Activated T-helper 1 cell treated with anti-CD3 and anti-CD28 coated beads, Interleukin-12 subunit alpha, Interleukin-12 subunit beta, Interleukin-2, Interleukin-4 antibody, amounts not matched to agents 30 ng/mL and 10 ng/mL and 1 ng/mL, durations not matched to agents 14 hours and 24 hours and 36 hours (primary cell): ENCODE measurements around the gene KDM5B. TPM values are rescaled to one million over a fixed set of nuclear protein-coding genes. Genes with fewer than 3 reads are reported as not detected.

ENCODE experiments used
- DNase-seq: peaks from one replicate; pipeline ENCODE4 v3.0.0; 2021; ENCODE audit warnings: low spot score
- H3K27ac Mint-ChIP-seq: one replicate; pipeline ENCODE4 v1.8.0; 2021; ENCODE audit warnings: mild to moderate bottlenecking, mixed read lengths
- H3K27me3 Mint-ChIP-seq: one replicate; pipeline ENCODE4 v1.8.0; 2022; ENCODE audit warnings: mild to moderate bottlenecking, moderate library complexity, mixed read lengths; ENCODE audit not compliant: insufficient read depth
- H3K36me3 Mint-ChIP-seq: one replicate; pipeline ENCODE4 v1.8.0; 2021; ENCODE audit warnings: low read depth, mixed read lengths
- H3K4me1 Mint-ChIP-seq: one replicate; pipeline ENCODE4 v1.8.0; 2021; ENCODE audit warnings: low read depth, mixed read lengths
- H3K4me3 Mint-ChIP-seq: one replicate; pipeline ENCODE4 v1.8.0; 2021; ENCODE audit warnings: mild to moderate bottlenecking, moderate library complexity, mixed read lengths
- H3K9me3 Mint-ChIP-seq: one replicate; pipeline ENCODE4 v1.8.0; 2021; ENCODE audit warnings: mixed read lengths
- intact Hi-C: fragments of 100-400 bp; cut with micrococcal nuclease; formaldehyde crosslinking; loops from one replicate; pipeline ENCODE4 v1.15.1; 2024
- total RNA-seq: library from RNA; stranded (reverse); gene quantifications from 2 replicates; pipeline ENCODE4 v1.2.3, GENCODE V29; 2022

The KDM5B gene
- 102 and 113 TPM in 2 replicates for total RNA-seq

GRCh38 chr1:202807926-202808757, at the start of gene KDM5B:
KDM5B (minus strand) TSS chr1:202808421; CDS start chr1:202808305, 116 bp downstream.
- Mint-ChIP-seq H3K9me3 (no peaks in the 10 kb centered on the region), H3K4me3 (peak within 1 kb of the TSS; percentile 93), H3K27me3 (peaks cover 2% of the 10 kb centered on the region), H3K4me1 (peaks cover 75% of the 10 kb centered on the region), H3K27ac (peak within 1 kb of the TSS; percentile 77), H3K36me3 (peaks cover 7% of the 10 kb centered on the region)
- DNase-seq, result peak; percentile 54
- intact Hi-C loops, result loop anchor here (1.0 to 5.0 kb wide), 5 partner anchors 36 to 646 kb away; partner anchors contain the start of genes PPFIA4, PTPN7 and TMEM183A

- Mint-ChIP-seq H3K27ac (no peak overlapping the region), H3K36me3 (peaks cover 3% of the 10 kb centered on the region), H3K4me3 (no peak overlapping the region), H3K4me1 (peaks cover 20% of the 10 kb centered on the region), H3K27me3 (peaks cover 25% of the 10 kb centered on the region), H3K9me3 (no peaks in the 10 kb centered on the region)
- DNase-seq, result no peak
- intact Hi-C loops, result no loop called here
Observed at GRCh38 chr1:202857136-202857610, 49.0 kb upstream of the KDM5B start.

DNA sequence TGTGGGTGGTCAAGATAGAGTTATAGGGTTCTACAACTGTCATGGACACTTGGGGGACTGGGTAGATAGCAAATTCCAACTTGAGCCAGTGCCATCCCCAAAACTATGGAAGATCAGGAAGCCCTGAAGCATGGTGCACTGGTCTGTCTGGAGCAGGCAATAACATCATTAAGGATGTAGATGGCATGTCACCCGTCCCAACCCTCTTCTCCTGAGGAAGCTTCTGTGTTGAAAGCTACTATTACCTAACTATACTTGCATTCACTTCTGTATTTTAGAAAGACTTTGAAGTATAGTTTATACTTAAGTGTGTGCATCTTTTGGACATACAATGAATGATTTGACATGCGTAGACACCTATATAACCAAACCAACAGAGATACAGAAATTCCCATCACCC, 47.8 kb upstream of the KDM5B start:
- peaks cover 3% of the 10 kb centered on the region for H3K36me3 Mint-ChIP-seq
- H3K4me3 Mint-ChIP-seq, result no peak overlapping the region
- intact Hi-C loops, result no loop called here
- H3K4me1 Mint-ChIP-seq, result peaks cover 15% of the 10 kb centered on the region
- peaks cover 16% of the 10 kb centered on the region for H3K27me3 Mint-ChIP-seq
- H3K27ac Mint-ChIP-seq, result no peak overlapping the region
- no peaks in the 10 kb centered on the region for H3K9me3 Mint-ChIP-seq
- no peak for DNase-seq

DNA sequence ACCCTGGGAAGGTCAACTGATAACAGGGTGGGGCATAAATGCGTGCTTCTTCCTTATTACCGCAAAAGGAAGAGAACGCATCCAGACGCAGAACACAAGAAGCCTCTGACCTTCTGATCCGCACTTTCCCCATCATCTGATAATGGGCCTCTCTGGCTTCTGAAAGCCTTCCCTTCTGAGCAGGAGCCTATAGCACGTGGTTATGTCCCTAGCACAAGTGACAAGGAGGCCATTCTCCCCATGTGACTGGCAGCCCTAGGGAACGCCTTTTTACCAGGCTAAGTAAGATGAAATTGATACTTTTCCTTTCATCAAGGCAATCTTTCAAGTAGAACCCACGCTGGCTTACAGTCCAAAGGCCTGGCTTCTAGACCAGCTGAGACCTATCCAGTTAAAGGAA, 46.6 kb upstream of the KDM5B start:
- H3K4me1 Mint-ChIP-seq, result peaks cover 18% of the 10 kb centered on the region
- no peak overlapping the region for H3K4me3 Mint-ChIP-seq
- H3K36me3 Mint-ChIP-seq, result peaks cover 3% of the 10 kb centered on the region
- intact Hi-C loops, result no loop called here
- no peak overlapping the region for H3K27ac Mint-ChIP-seq
- no peaks in the 10 kb centered on the region for H3K9me3 Mint-ChIP-seq
- DNase-seq, result no peak
- peaks cover 5% of the 10 kb centered on the region for H3K27me3 Mint-ChIP-seq

GRCh38 chr1:202852163-202852904, 44.1 kb upstream of the KDM5B start:
- DNase-seq, result no peak
- intact Hi-C loops, result loop anchor here (1.0 kb wide), 2 partner anchors 9 to 102 kb away; no protein-coding TSS in a partner anchor
- Mint-ChIP-seq H3K4me3 (no peak overlapping the region), H3K27me3 (peaks cover 2% of the 10 kb centered on the region), H3K9me3 (no peaks in the 10 kb centered on the region), H3K36me3 (no peaks in the 10 kb centered on the region), H3K27ac (peak overlapping the region; percentile 18), H3K4me1 (peaks cover 37% of the 10 kb centered on the region)

GRCh38 chr1:202850593-202851362, 42.6 kb upstream of the KDM5B start:
- Mint-ChIP-seq H3K27ac (no peak overlapping the region), H3K4me3 (no peak overlapping the region), H3K4me1 (peaks cover 44% of the 10 kb centered on the region), H3K36me3 (no peaks in the 10 kb centered on the region), H3K27me3 (peaks cover 2% of the 10 kb centered on the region), H3K9me3 (no peaks in the 10 kb centered on the region)
- intact Hi-C loops, result no loop called here
- no peak for DNase-seq

DNA sequence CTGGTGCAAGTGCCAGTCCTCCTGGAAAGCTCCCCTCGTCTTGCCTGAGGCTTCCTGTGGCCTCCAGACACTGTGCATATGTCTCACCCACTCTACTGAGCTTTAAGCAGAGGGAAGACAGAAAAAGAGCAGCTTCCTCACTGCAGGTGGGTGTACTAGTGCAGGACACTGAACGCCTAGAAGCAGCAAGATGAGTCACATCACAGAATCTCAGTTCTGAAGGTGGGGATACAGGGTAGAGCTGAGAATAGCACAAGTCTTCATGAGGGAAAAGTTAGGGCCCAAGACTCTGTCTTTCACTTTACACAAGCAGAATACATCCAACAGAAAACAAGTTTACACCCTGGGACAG, 39.9 kb upstream of the KDM5B start:
- intact Hi-C loops, result loop anchor here (1.0 kb wide), 2 partner anchors 38 to 42 kb away; partner anchors contain the start of gene PCAT6
- Mint-ChIP-seq H3K4me3 (peak overlapping the region; percentile 43), H3K9me3 (no peaks in the 10 kb centered on the region), H3K4me1 (peaks cover 55% of the 10 kb centered on the region), H3K36me3 (no peaks in the 10 kb centered on the region), H3K27ac (peak overlapping the region; percentile 65), H3K27me3 (peaks cover 2% of the 10 kb centered on the region)
- DNase-seq, result no peak

GRCh38 chr1:202844935-202845334, 36.7 kb upstream of the KDM5B start:
- Mint-ChIP-seq H3K36me3 (no peaks in the 10 kb centered on the region), H3K4me1 (peaks cover 37% of the 10 kb centered on the region), H3K27me3 (peaks cover 2% of the 10 kb centered on the region), H3K27ac (no peak overlapping the region), H3K4me3 (no peak overlapping the region), H3K9me3 (no peaks in the 10 kb centered on the region)
- intact Hi-C loops, result no loop called here
- DNase-seq, result no peak

GRCh38 chr1:202844259-202844658, 36.0 kb upstream of the KDM5B start:
- Mint-ChIP-seq H3K27ac (no peak overlapping the region), H3K4me1 (peaks cover 36% of the 10 kb centered on the region), H3K27me3 (peaks cover 2% of the 10 kb centered on the region), H3K9me3 (no peaks in the 10 kb centered on the region), H3K4me3 (no peak overlapping the region), H3K36me3 (no peaks in the 10 kb centered on the region)
- no peak for DNase-seq
- intact Hi-C loops, result no loop called here

GRCh38 chr1:202843081-202843480, 34.9 kb upstream of the KDM5B start:
- Mint-ChIP-seq H3K9me3 (no peaks in the 10 kb centered on the region), H3K4me1 (peaks cover 27% of the 10 kb centered on the region), H3K27me3 (peaks cover 2% of the 10 kb centered on the region), H3K36me3 (no peaks in the 10 kb centered on the region), H3K4me3 (no peak overlapping the region), H3K27ac (no peak overlapping the region)
- no peak for DNase-seq
- intact Hi-C loops, result no loop called here

DNA sequence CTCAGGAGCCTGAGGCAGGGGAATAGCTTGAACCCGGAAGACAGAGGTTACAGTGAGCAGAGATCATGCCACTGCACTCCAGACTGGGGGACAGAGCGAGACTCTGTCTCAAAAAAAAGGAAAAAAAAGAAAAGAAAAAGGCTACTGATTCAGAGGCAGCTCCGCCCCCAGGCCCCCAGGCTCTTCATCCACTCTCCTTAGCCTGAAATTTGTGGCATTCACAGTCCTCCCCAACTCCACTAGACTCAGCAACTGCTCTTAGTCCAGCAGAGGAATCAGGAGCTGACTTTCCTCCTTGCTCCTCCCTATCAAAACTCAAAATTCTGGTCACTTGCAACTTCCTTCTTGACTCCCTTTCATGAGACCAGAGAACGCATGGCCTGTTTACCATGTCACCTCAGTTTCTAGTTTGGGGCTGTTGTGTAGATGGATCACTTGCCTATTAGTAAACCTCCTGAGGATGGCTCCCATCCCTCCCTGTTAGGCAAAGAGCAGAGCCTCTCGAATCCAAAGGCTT, 29.6 kb upstream of the KDM5B start:
- peaks cover 4% of the 10 kb centered on the region for H3K36me3 Mint-ChIP-seq
- DNase-seq, result no peak
- peak overlapping the region; percentile 30 for H3K4me3 Mint-ChIP-seq
- intact Hi-C loops, result loop anchor here (5.0 kb wide), 1 partner anchor 36 kb away; no protein-coding TSS in a partner anchor
- H3K4me1 Mint-ChIP-seq, result peaks cover 54% of the 10 kb centered on the region
- no peaks in the 10 kb centered on the region for H3K9me3 Mint-ChIP-seq
- H3K27me3 Mint-ChIP-seq, result no peaks in the 10 kb centered on the region
- H3K27ac Mint-ChIP-seq, result peak overlapping the region; percentile 63

- Mint-ChIP-seq H3K4me1 (peaks cover 64% of the 10 kb centered on the region), H3K4me3 (peak overlapping the region; percentile 63), H3K27me3 (no peaks in the 10 kb centered on the region), H3K27ac (peak overlapping the region; percentile 83), H3K9me3 (no peaks in the 10 kb centered on the region), H3K36me3 (peaks cover 4% of the 10 kb centered on the region)
- intact Hi-C loops, result loop anchor here (5.0 kb wide), 1 partner anchor 35 kb away; no protein-coding TSS in a partner anchor
- DNase-seq, result no peak
Observed at GRCh38 chr1:202836623-202837403, 28.6 kb upstream of the KDM5B start.
